GM20000 (cell line): ENCODE data around the gene SMAGP.
"Not testable (repeated sequence)": the region's sequence is repeated elsewhere in the genome, so short reads cannot be mapped to it uniquely, and the experiment has no call there.

Experiments used
- DNase-seq: peaks from one replicate; pipeline ENCODE4 v3.0.0; 2012; ENCODE audit warnings: low spot score
- CTCF ChIP-seq: IDR thresholded peaks from 2 replicates; pipeline ENCODE4 v1.5.1; 2012; ENCODE audit warnings: mild to moderate bottlenecking, control low read depth; ENCODE audit errors: extremely low read depth, missing control alignments

The SMAGP gene

GRCh38 chr12:51227962-51228361 lies 42.3 kb downstream of the SMAGP start:
- no peak for DNase-seq
- no peak for TF ChIP-seq CTCF

- DNase-seq: not testable (repeated sequence)
Observed at GRCh38 chr12:51227112-51227511, 43.1 kb downstream of the SMAGP start.

GRCh38 chr12:51225771-51226170 lies 44.4 kb downstream of the SMAGP start:
- no peak for TF ChIP-seq CTCF
- DNase-seq: no peak

- DNase-seq: no peak
- no peak for TF ChIP-seq CTCF
Observed at GRCh38 chr12:51225234-51225633, 45.0 kb downstream of the SMAGP start.

GRCh38 chr12:51224625-51225024 lies 45.6 kb downstream of the SMAGP start:
- TF ChIP-seq CTCF: no peak
- no peak for DNase-seq

- TF ChIP-seq CTCF: no peak
- DNase-seq: no peak
Observed at GRCh38 chr12:51222461-51222860, 47.8 kb downstream of the SMAGP start.

GRCh38 chr12:51219857-51220256 lies 50.4 kb downstream of the SMAGP start:
- DNase-seq: not testable (repeated sequence)

GRCh38 chr12:51219322-51219721 lies 50.9 kb downstream of the SMAGP start:
- DNase-seq: no peak
- no peak for TF ChIP-seq CTCF
